Aorta (tissue), 5 donors: ENCODE measurements around the gene CAPN8. TPM values are rescaled to one million over a fixed set of nuclear protein-coding genes. Genes with fewer than 3 reads are reported as not detected.

Experiments used
- ATAC-seq: fragments of 200-7000 bp; cut with Tn5 transposase; one replicate; pipeline ENCODE4 v1.9.1; 2022; ENCODE audit warnings: moderate library complexity; ENCODE audit not compliant: low FRiP score
- DNase-seq, 2 donors: peaks; one replicate each; pipeline ENCODE4 v3.0.0-alpha.2; 2020
- H3K27ac ChIP-seq, 2 donors: one replicate each; pipeline ENCODE4 v1.5.1; 2013; ENCODE audit warnings: low read length in 2 of 2, mild to moderate bottlenecking in 2 of 2, moderate library complexity in 2 of 2, control low read depth in 1 of 2, inconsistent platforms in 1 of 2, low read depth in 1 of 2
- H3K27me3 ChIP-seq, 2 donors: one replicate each; pipeline ENCODE4 v1.6.1; 2013; ENCODE audit warnings: control low read depth in 1 of 2, low read length in 1 of 2, mild to moderate bottlenecking in 1 of 2, moderate library complexity in 1 of 2; ENCODE audit not compliant: insufficient read depth in 2 of 2, control insufficient read depth in 1 of 2
- H3K36me3 ChIP-seq, 2 donors: one replicate each; pipeline ENCODE4 v1.6.1; 2013; ENCODE audit warnings: control low read depth in 1 of 2, low read length in 1 of 2, mild to moderate bottlenecking in 1 of 2; ENCODE audit not compliant: insufficient read depth in 2 of 2, control insufficient read depth in 1 of 2
- H3K4me1 ChIP-seq, 2 donors: one replicate each; pipeline ENCODE4 v1.6.1; 2013; ENCODE audit warnings: low read length in 2 of 2, control low read depth in 1 of 2, mild to moderate bottlenecking in 1 of 2, moderate library complexity in 1 of 2; ENCODE audit not compliant: insufficient read depth in 2 of 2, control insufficient read depth in 1 of 2
- H3K4me3 ChIP-seq, 2 donors: one replicate each; pipeline ENCODE4 v1.5.1; 2013; ENCODE audit warnings: low read length in 2 of 2, control low read depth in 1 of 2, mild to moderate bottlenecking in 1 of 2
- H3K9me3 ChIP-seq: one replicate; pipeline ENCODE4 v1.6.1; 2013; ENCODE audit warnings: mild to moderate bottlenecking, low read length; ENCODE audit not compliant: control insufficient read depth
- WGBS, 2 donors: extraction: QIAGEN DNeasy Blood & Tissue Kit; methylation state at CpG; one replicate each; pipeline ENCODE4 v1.1.7; 2013; 5-methylcytosine and 5-hydroxymethylcytosine counted together
- intact Hi-C, 2 donors: fragments of 100-400 bp; cut with DNase I; formaldehyde crosslinking; loops; one replicate each; pipeline versions ENCODE4 v1.14.2 to v1.15.0; 2022
- polyA plus RNA-seq, 2 donors: library from polyadenylated mRNA; stranded (reverse); fragments of 200-250 nt; gene quantifications; one replicate each; pipeline ENCODE4 v1.2.3, GENCODE V29; 2013
- total RNA-seq, 2 donors: library from RNA; stranded (reverse); fragmentation: NEBNext Ultra II Directional; extraction: Animal tissue kit (Norgen Biotek cat#: 25700); gene quantifications; one replicate each; pipeline ENCODE4 v1.2.1, GENCODE V29; 2021
- donor health status: healthy with polysubstance abuse.
- donor health status: Bipolar disorder and iron deficiency.
- donor health status: DM: no; HTN: no; CAD: no.
- donor health status: DM: no; HTN: no; CAD: no.
- donor health status: DM: yes; HTN: yes; CAD: no.

Gene CAPN8
- total and polyA plus RNA-seq, 4 donors, result 0.33 to 2.9 (median 0.45) TPM; not detected in 1

- Histone ChIP-seq H3K9me3 (no peaks in the 10 kb centered on the region), H3K27ac (no peak overlapping the region), H3K27me3 (peaks cover 0 to 1% of the 10 kb centered on the region in 2 donors), H3K4me1 (no peaks in the 10 kb centered on the region), H3K36me3 (no peaks in the 10 kb centered on the region), H3K4me3 (no peak overlapping the region)
- intact Hi-C loops, result no loop called here
- ATAC-seq (no peak), DNase-seq (no peak)
- WGBS, 2 donors, result 66 to 69% methylated on average over 9 of the region's 9 CpGs
Measured at GRCh38 chr1:223620297-223620897, 45.1 kb downstream of the CAPN8 start.

GRCh38 chr1:223618680-223619079, 46.8 kb downstream of the CAPN8 start:
- DNase-seq (no peak), ATAC-seq (no peak)
- Histone ChIP-seq H3K9me3 (no peaks in the 10 kb centered on the region), H3K36me3 (no peaks in the 10 kb centered on the region), H3K4me1 (no peaks in the 10 kb centered on the region), H3K27ac (no peak overlapping the region), H3K4me3 (no peak overlapping the region), H3K27me3 (peaks cover 0 to 1% of the 10 kb centered on the region in 2 donors)
- 93% methylated on average over 5 of the region's 5 CpGs for WGBS, 2 donors
- intact Hi-C loops, result no loop called here

GRCh38 chr1:223617323-223618070, 48.0 kb downstream of the CAPN8 start:
- intact Hi-C loops, result no loop called here
- no peak for ATAC-seq
- 53 to 65% methylated on average over 4 of the region's 4 CpGs for WGBS, 2 donors
- DNase-seq, result no peak
- no peak overlapping the region for H3K4me3 ChIP-seq
- H3K27me3 ChIP-seq, result peaks cover 0 to 1% of the 10 kb centered on the region in 2 donors
- no peaks in the 10 kb centered on the region for H3K9me3 ChIP-seq
- H3K36me3 ChIP-seq, result no peaks in the 10 kb centered on the region
- no peaks in the 10 kb centered on the region for H3K4me1 ChIP-seq
- H3K27ac ChIP-seq, result no peak overlapping the region

- no peaks in the 10 kb centered on the region for H3K36me3 ChIP-seq
- no peaks in the 10 kb centered on the region for H3K9me3 ChIP-seq
- H3K27me3 ChIP-seq, result peaks cover 0 to 1% of the 10 kb centered on the region in 2 donors
- H3K27ac ChIP-seq, result no peak overlapping the region
- intact Hi-C loops, result no loop called here
- ATAC-seq (no peak), DNase-seq (no peak)
- no peak overlapping the region for H3K4me3 ChIP-seq
- WGBS, 2 donors, result 86 to 88% methylated on average over 4 of the region's 4 CpGs
- H3K4me1 ChIP-seq, result no peaks in the 10 kb centered on the region
Measured at GRCh38 chr1:223616586-223616985, 48.9 kb downstream of the CAPN8 start.

GRCh38 chr1:223611936-223612335, 53.6 kb downstream of the CAPN8 start:
- Histone ChIP-seq H3K9me3 (no peaks in the 10 kb centered on the region), H3K4me1 (no peaks in the 10 kb centered on the region), H3K36me3 (no peaks in the 10 kb centered on the region), H3K27me3 (no peaks in the 10 kb centered on the region), H3K4me3 (no peak overlapping the region), H3K27ac (no peak overlapping the region)
- DNase-seq (no peak), ATAC-seq (no peak)
- intact Hi-C loops, result no loop called here
- 0 to 45% methylated on average over 1 of the region's 1 CpG for WGBS, 2 donors

- Histone ChIP-seq H3K36me3 (no peaks in the 10 kb centered on the region), H3K27me3 (no peaks in the 10 kb centered on the region), H3K9me3 (no peaks in the 10 kb centered on the region), H3K4me1 (no peaks in the 10 kb centered on the region), H3K27ac (no peak overlapping the region), H3K4me3 (no peak overlapping the region)
- intact Hi-C loops, result no loop called here
- DNase-seq (no peak), ATAC-seq (no peak)
- 97 to 100% methylated on average over 4 of the region's 4 CpGs for WGBS, 2 donors
Measured at GRCh38 chr1:223609977-223610376, 55.5 kb downstream of the CAPN8 start.

- Histone ChIP-seq H3K36me3 (no peaks in the 10 kb centered on the region), H3K4me1 (no peaks in the 10 kb centered on the region), H3K9me3 (no peaks in the 10 kb centered on the region), H3K27ac (no peak overlapping the region), H3K4me3 (no peak overlapping the region), H3K27me3 (no peaks in the 10 kb centered on the region)
- WGBS, 2 donors, result 95 to 98% methylated on average over 14 of the region's 14 CpGs
- intact Hi-C loops, result no loop called here
- no peak for ATAC-seq
- no peak for DNase-seq
Measured at GRCh38 chr1:223609066-223609465, 56.4 kb downstream of the CAPN8 start.

GRCh38 chr1:223558512-223558911, 107.0 kb downstream of the CAPN8 start:
- DNase-seq (no peak), ATAC-seq (no peak)
- WGBS, 2 donors, result 96 to 100% methylated on average over 1 of the region's 1 CpG
- H3K4me1 ChIP-seq, result no peaks in the 10 kb centered on the region
- no peaks in the 10 kb centered on the region for H3K9me3 ChIP-seq
- H3K36me3 ChIP-seq, result no peaks in the 10 kb centered on the region
- H3K4me3 ChIP-seq, result no peak overlapping the region
- no peaks in the 10 kb centered on the region for H3K27me3 ChIP-seq
- intact Hi-C loops, result no loop called here
- no peak overlapping the region for H3K27ac ChIP-seq

- Histone ChIP-seq H3K36me3 (no peaks in the 10 kb centered on the region), H3K4me3 (no peak overlapping the region), H3K27me3 (no peaks in the 10 kb centered on the region), H3K27ac (no peak overlapping the region), H3K4me1 (no peaks in the 10 kb centered on the region), H3K9me3 (no peaks in the 10 kb centered on the region)
- intact Hi-C loops, result no loop called here
- WGBS, 2 donors, result 66 to 81% methylated on average over 5 of the region's 5 CpGs
- no peak for DNase-seq
- no peak for ATAC-seq
Measured at GRCh38 chr1:223557130-223557475, 108.4 kb downstream of the CAPN8 start.
